B cell (primary cell): Measurements from ENCODE around the gene DGKB. TPM values are rescaled to one million over a fixed set of nuclear protein-coding genes. Genes with fewer than 3 reads are reported as not detected.

Experiments
- ATAC-seq: fragments of 200-7000 bp; cut with Tn5 transposase; one replicate; pipeline ENCODE4 v1.10.0; 2021; ENCODE audit warnings: low read depth, mild to moderate bottlenecking, moderate number of reproducible peaks, moderate library complexity
- CTCF ChIA-PET: fragments of 350-600 bp; sonication (Branson Sonifier 250); formaldehyde crosslinking; loops from one replicate; lab custom pipeline; 2021; ENCODE audit warnings: antibody characterized with exemption, inconsistent platforms; lab: Charles Lee
- POLR2A ChIA-PET: fragments of 350-600 bp; sonication (Branson Sonifier 250); formaldehyde crosslinking; loops from one replicate; lab custom pipeline; 2021; ENCODE audit warnings: antibody characterized with exemption; lab: Charles Lee
- DNase-seq: peaks from one replicate; pipeline ENCODE4 v3.0.0; 2013
- H2AFZ ChIP-seq: 2 replicates; pipeline ENCODE4 v1.6.1; 2012; ENCODE audit warnings: mild to moderate bottlenecking, low read depth, low read length; ENCODE audit not compliant: insufficient read depth, poor library complexity, severe bottlenecking
- H3K27ac ChIP-seq, 2 donors: 1 replicate in 1 of 2; 2 replicates in 1 of 2; pipeline ENCODE4 v1.5.1; 2012 to 2013; ENCODE audit warnings: low read length in 2 of 2, mild to moderate bottlenecking in 2 of 2, moderate library complexity in 1 of 2
- H3K27me3 ChIP-seq, 4 experiments: fragments of 200-600 bp in 1 of 4; sonication (generic) in 1 of 4; replicated peaks in 1 of 4; 1 replicate in 2 of 4; 2 replicates in 2 of 4; pipeline versions ENCODE4 v1.6.1 to v1.7.0; 2013 to 2016; ENCODE audit warnings: low read length in 3 of 4, mild to moderate bottlenecking in 2 of 4, mixed read lengths in 1 of 4, moderate library complexity in 1 of 4; ENCODE audit not compliant: insufficient read depth in 4 of 4, control insufficient read depth in 3 of 4; ENCODE audit errors: control extremely low read depth in 1 of 4
- H3K36me3 ChIP-seq, 2 experiments: replicated peaks in 1 of 2; 1 replicate in 1 of 2; 2 replicates in 1 of 2; pipeline versions ENCODE4 v1.6.1 to v1.7.1; 2013; ENCODE audit warnings: low read length in 1 of 2; ENCODE audit not compliant: insufficient read depth in 2 of 2, control insufficient read depth in 1 of 2; ENCODE audit errors: control extremely low read depth in 1 of 2, extremely low read depth in 1 of 2
- H3K4me1 ChIP-seq, 2 donors: fragments of 200-600 bp in 1 of 2; sonication (generic) in 1 of 2; 1 replicate in 1 of 2; 2 replicates in 1 of 2; pipeline versions ENCODE4 v1.5.1 to v1.6.1; 2013 to 2017; ENCODE audit warnings: low read length in 2 of 2; ENCODE audit not compliant: control insufficient read depth in 2 of 2, insufficient read depth in 2 of 2
- H3K4me2 ChIP-seq: replicated peaks from 2 replicates; pipeline ENCODE3; 2012; ENCODE audit warnings: mild to moderate bottlenecking, low read depth, low read length; ENCODE audit not compliant: poor library complexity, severe bottlenecking
- H3K4me3 ChIP-seq, 5 experiments: fragments of 200-600 bp in 1 of 5; sonication (generic) in 1 of 5; 1 replicate in 3 of 5; 2 replicates in 2 of 5; pipeline versions ENCODE4 v1.5.1 to v1.7.0; 2011 to 2016; ENCODE audit warnings: low read length in 4 of 5, mild to moderate bottlenecking in 4 of 5, low read depth in 2 of 5, control low read depth in 1 of 5, moderate library complexity in 1 of 5; ENCODE audit not compliant: insufficient read depth in 1 of 5; ENCODE audit errors: control extremely low read depth in 1 of 5, extremely low read depth in 1 of 5
- H3K79me2 ChIP-seq: fragments of 200-600 bp; sonication (generic); one replicate; pipeline ENCODE4 v1.6.0; 2016; ENCODE audit warnings: low read length; ENCODE audit not compliant: control insufficient read depth, insufficient read depth
- H3K9ac ChIP-seq: fragments of 200-600 bp; sonication (generic); 2 replicates; pipeline ENCODE4 v1.6.1; 2017; ENCODE audit warnings: mild to moderate bottlenecking, low read length, moderate library complexity
- H3K9me3 ChIP-seq, 3 donors: one replicate each; pipeline versions ENCODE4 v1.6.1 to v1.7.1; 2013; ENCODE audit warnings: low read length in 2 of 3; ENCODE audit not compliant: control insufficient read depth in 2 of 3, insufficient read depth in 1 of 3; ENCODE audit errors: control extremely low read depth in 1 of 3
- H4K20me1 ChIP-seq: 2 replicates; pipeline ENCODE4 v1.6.0; 2012; ENCODE audit warnings: mild to moderate bottlenecking, low read length; ENCODE audit not compliant: insufficient read depth, control insufficient read depth, poor library complexity, severe bottlenecking
- H3K27ac Mint-ChIP-seq: one replicate; pipeline ENCODE4 v1.8.0; 2021; ENCODE audit warnings: mixed read lengths
- H3K27me3 Mint-ChIP-seq: one replicate; pipeline ENCODE4 v1.8.0; 2021; ENCODE audit warnings: mixed read lengths
- H3K4me1 Mint-ChIP-seq: one replicate; pipeline ENCODE4 v1.8.0; 2021; ENCODE audit warnings: mixed read lengths
- H3K4me3 Mint-ChIP-seq: one replicate; pipeline ENCODE4 v1.8.0; 2021; ENCODE audit warnings: mixed read lengths
- H3K9me3 Mint-ChIP-seq: one replicate; pipeline ENCODE4 v1.8.0; 2022; ENCODE audit warnings: mixed read lengths; ENCODE audit not compliant: insufficient read depth
- EZH2 ChIP-seq: IDR thresholded peaks from 2 replicates; pipeline ENCODE4 v1.6.1; 2012; ENCODE audit warnings: borderline replicate concordance, low read depth, mild to moderate bottlenecking, moderate library complexity, low read length; ENCODE audit not compliant: insufficient read depth, poor library complexity, severe bottlenecking
- WGBS: methylation state at CpG from one replicate; pipeline ENCODE4 v1.1.5; 2013; ENCODE audit warnings: missing lambda C conversion rate; ENCODE audit not compliant: insufficient coverage; 5-methylcytosine and 5-hydroxymethylcytosine counted together
- intact Hi-C: fragments of 100-400 bp; cut with micrococcal nuclease; formaldehyde crosslinking; loops from one replicate; pipeline ENCODE4 v1.10.0; 2022
- polyA plus RNA-seq: library from polyadenylated mRNA; depleted of rRNA; stranded (reverse); fragments of >200 nt; gene quantifications from 2 replicates; pipeline ENCODE4 v1.2.3, GENCODE V29; 2012
- total RNA-seq, 2 donors: library from RNA; stranded (reverse); fragments of 120-200 nt in 1 of 2; gene quantifications; 1 replicate in 1 of 2; 2 replicates in 1 of 2; pipeline versions ENCODE4 v1.2.3 to v1.2.4, GENCODE V29; 2013 to 2022
- TF ChIP-seq, protein P1 (sequence below): fragments of 200-600 bp; IDR thresholded peaks from one replicate; pipeline ENCODE4 v1.8.0; 2022; ENCODE audit warnings: antibody characterized with exemption, mild to moderate bottlenecking

DGKB gene
- total and polyA plus RNA-seq, 2 donors (not counting 1 experiment from before 2014, with no cell fraction given) = not detected

- no peak overlapping the region for H3K4me2 ChIP-seq
- Mint-ChIP-seq H3K27ac (no peak overlapping the region), H3K4me3 (no peak overlapping the region), H3K9me3 (peaks cover 2% of the 10 kb centered on the region), H3K4me1 (no peaks in the 10 kb centered on the region), H3K27me3 (no peaks in the 10 kb centered on the region)
- no peak for DNase-seq
- H3K4me1 ChIP-seq = no peaks in the 10 kb centered on the region
- no peaks in the 10 kb centered on the region for H3K27me3 ChIP-seq
- CTCF ChIA-PET = no interaction called here
- WGBS = no CpG with 5 or more reads among the region's 2 CpGs
- H3K36me3 ChIP-seq = no peaks in the 10 kb centered on the region
- H3K27ac ChIP-seq = no peak overlapping the region
- no peak for TF ChIP-seq EZH2
- TF ChIP-seq, protein P1, sequence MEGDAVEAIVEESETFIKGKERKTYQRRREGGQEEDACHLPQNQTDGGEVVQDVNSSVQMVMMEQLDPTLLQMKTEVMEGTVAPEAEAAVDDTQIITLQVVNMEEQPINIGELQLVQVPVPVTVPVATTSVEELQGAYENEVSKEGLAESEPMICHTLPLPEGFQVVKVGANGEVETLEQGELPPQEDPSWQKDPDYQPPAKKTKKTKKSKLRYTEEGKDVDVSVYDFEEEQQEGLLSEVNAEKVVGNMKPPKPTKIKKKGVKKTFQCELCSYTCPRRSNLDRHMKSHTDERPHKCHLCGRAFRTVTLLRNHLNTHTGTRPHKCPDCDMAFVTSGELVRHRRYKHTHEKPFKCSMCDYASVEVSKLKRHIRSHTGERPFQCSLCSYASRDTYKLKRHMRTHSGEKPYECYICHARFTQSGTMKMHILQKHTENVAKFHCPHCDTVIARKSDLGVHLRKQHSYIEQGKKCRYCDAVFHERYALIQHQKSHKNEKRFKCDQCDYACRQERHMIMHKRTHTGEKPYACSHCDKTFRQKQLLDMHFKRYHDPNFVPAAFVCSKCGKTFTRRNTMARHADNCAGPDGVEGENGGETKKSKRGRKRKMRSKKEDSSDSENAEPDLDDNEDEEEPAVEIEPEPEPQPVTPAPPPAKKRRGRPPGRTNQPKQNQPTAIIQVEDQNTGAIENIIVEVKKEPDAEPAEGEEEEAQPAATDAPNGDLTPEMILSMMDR = no peak
- intact Hi-C loops = no loop called here
- no peaks in the 10 kb centered on the region for H3K79me2 ChIP-seq
- H4K20me1 ChIP-seq = no peaks in the 10 kb centered on the region
- no peak overlapping the region for H2AFZ ChIP-seq
- peaks cover 0 to 4% (median 0%) of the 10 kb centered on the region in 3 donors for H3K9me3 ChIP-seq
- H3K9ac ChIP-seq = no peak overlapping the region
- POLR2A ChIA-PET = no interaction called here
- ATAC-seq = no peak
- no peak overlapping the region for H3K4me3 ChIP-seq
Measured at GRCh38 chr7:14137676-14138075, 764.9 kb downstream of the DGKB start.

GRCh38 chr7:14133752-14134151, 768.8 kb downstream of the DGKB start:
- no peaks in the 10 kb centered on the region for H3K27me3 ChIP-seq
- TF ChIP-seq EZH2 = no peak
- TF ChIP-seq, protein P1 = no peak
- 100% methylated on average over 1 of the region's 1 CpG for WGBS

More at GRCh38 chr7:14133752-14134151, 768.8 kb downstream of the DGKB start:
- Mint-ChIP-seq H3K4me3 (no peak overlapping the region), H3K27ac (no peak overlapping the region), H3K4me1 (no peaks in the 10 kb centered on the region), H3K27me3 (no peaks in the 10 kb centered on the region), H3K9me3 (peaks cover 2% of the 10 kb centered on the region)
- DNase-seq = no peak
- no peaks in the 10 kb centered on the region for H4K20me1 ChIP-seq
- no peak for ATAC-seq
- H3K4me2 ChIP-seq = no peak overlapping the region
- H3K36me3 ChIP-seq = no peaks in the 10 kb centered on the region
- H3K4me3 ChIP-seq = no peak overlapping the region
- POLR2A ChIA-PET = no interaction called here
- no peaks in the 10 kb centered on the region for H3K9me3 ChIP-seq
- no peak overlapping the region for H2AFZ ChIP-seq
- H3K79me2 ChIP-seq = no peaks in the 10 kb centered on the region
- intact Hi-C loops = no loop called here
- CTCF ChIA-PET = no interaction called here
- no peaks in the 10 kb centered on the region for H3K4me1 ChIP-seq
- H3K27ac ChIP-seq = no peak overlapping the region
- no peak overlapping the region for H3K9ac ChIP-seq
